H9 (cell line): Measurements from ENCODE around the gene SERPINE2. TPM values are rescaled to one million over a fixed set of nuclear protein-coding genes. Genes with fewer than 3 reads are reported as not detected.

Experiments used
- DNase-seq: peaks from one replicate; pipeline ENCODE4 v3.0.0-alpha.2; 2017
- H2AFZ ChIP-seq: one replicate; pipeline ENCODE4 v1.6.1; 2013; ENCODE audit warnings: mild to moderate bottlenecking, low read length, control low read depth, moderate library complexity
- H2AK5ac ChIP-seq: 2 replicates; pipeline ENCODE4 v1.6.1; 2013; ENCODE audit warnings: low read length, control low read depth, mixed read lengths; ENCODE audit not compliant: insufficient read length
- H2BK120ac ChIP-seq: one replicate; pipeline ENCODE4 v1.6.1; 2013; ENCODE audit warnings: low read depth, mild to moderate bottlenecking, low read length, control low read depth, inconsistent platforms; ENCODE audit not compliant: poor library complexity, severe bottlenecking
- H2BK12ac ChIP-seq: 2 replicates; pipeline ENCODE4 v1.6.1; 2013; ENCODE audit warnings: low read length, control low read depth, mixed read lengths, low read depth; ENCODE audit not compliant: insufficient read length
- H2BK15ac ChIP-seq: 2 replicates; pipeline ENCODE4 v1.6.1; 2013; ENCODE audit warnings: low read depth, low read length, control low read depth
- H2BK20ac ChIP-seq: one replicate; pipeline ENCODE4 v1.6.1; 2013; ENCODE audit warnings: low read depth, mild to moderate bottlenecking, low read length, control low read depth, inconsistent platforms; ENCODE audit not compliant: poor library complexity, severe bottlenecking
- H2BK5ac ChIP-seq: 2 replicates; pipeline ENCODE4 v1.6.1; 2013; ENCODE audit warnings: low read length, control low read depth, mixed read lengths; ENCODE audit not compliant: insufficient read length
- H3K14ac ChIP-seq: 2 replicates; pipeline ENCODE4 v1.6.1; 2013; ENCODE audit warnings: low read length, control low read depth; ENCODE audit not compliant: insufficient read depth
- H3K18ac ChIP-seq: 2 replicates; pipeline ENCODE4 v1.6.1; 2013; ENCODE audit warnings: low read depth, mild to moderate bottlenecking, mixed read lengths, low read length, control low read depth; ENCODE audit not compliant: insufficient read length
- H3K23ac ChIP-seq: 2 replicates; pipeline ENCODE4 v1.6.1; 2013; ENCODE audit warnings: low read length, control low read depth, mixed read lengths, low read depth; ENCODE audit not compliant: insufficient read length
- H3K23me2 ChIP-seq: 2 replicates; pipeline ENCODE4 v1.6.1; 2013; ENCODE audit warnings: low read depth, mild to moderate bottlenecking, mixed read lengths, low read length, control low read depth; ENCODE audit not compliant: insufficient read length, poor library complexity, severe bottlenecking
- H3K27ac ChIP-seq: 2 replicates; pipeline ENCODE4 v1.5.1; 2013; ENCODE audit warnings: low read length, control low read depth, mixed read lengths, low read depth; ENCODE audit not compliant: insufficient read length
- H3K27me3 ChIP-seq: 2 replicates; pipeline ENCODE4 v1.6.1; 2013; ENCODE audit warnings: low read length, control low read depth, inconsistent platforms; ENCODE audit not compliant: insufficient read depth
- H3K4ac ChIP-seq: 2 replicates; pipeline ENCODE4 v1.6.1; 2013; ENCODE audit warnings: low read depth, mild to moderate bottlenecking, control low read depth, inconsistent platforms, low read length, moderate library complexity
- H3K4me1 ChIP-seq: 2 replicates; pipeline ENCODE4 v1.6.1; 2013; ENCODE audit warnings: low read length, control low read depth, inconsistent platforms; ENCODE audit not compliant: insufficient read depth
- H3K4me2 ChIP-seq: 2 replicates; pipeline ENCODE4 v1.6.1; 2013; ENCODE audit warnings: low read length, control low read depth, mixed read lengths; ENCODE audit not compliant: insufficient read length, insufficient read depth
- H3K56ac ChIP-seq: 2 replicates; pipeline ENCODE4 v1.6.1; 2013; ENCODE audit warnings: low read depth, mild to moderate bottlenecking, mixed read lengths, low read length, control low read depth; ENCODE audit not compliant: insufficient read length
- H3K79me1 ChIP-seq: 2 replicates; pipeline ENCODE4 v1.6.1; 2013; ENCODE audit warnings: low read depth, mild to moderate bottlenecking, moderate library complexity, low read length, control low read depth, inconsistent platforms; ENCODE audit not compliant: insufficient read depth, poor library complexity, severe bottlenecking
- H3K79me2 ChIP-seq: 2 replicates; pipeline ENCODE4 v1.6.1; 2013; ENCODE audit warnings: low read length, control low read depth, inconsistent platforms; ENCODE audit not compliant: insufficient read depth
- H3K9ac ChIP-seq: 2 replicates; pipeline ENCODE4 v1.6.1; 2013; ENCODE audit warnings: low read length, control low read depth, mixed read lengths; ENCODE audit not compliant: insufficient read length; ENCODE audit errors: extremely low read depth
- H3K9me3 ChIP-seq: one replicate; pipeline ENCODE4 v1.6.1; 2013; ENCODE audit warnings: low read depth, low read length, inconsistent platforms; ENCODE audit not compliant: control insufficient read depth
- H3T11ph ChIP-seq: one replicate; pipeline ENCODE4 v1.6.1; 2013; ENCODE audit warnings: mild to moderate bottlenecking, low read length, control low read depth, inconsistent platforms
- H4K20me1 ChIP-seq: one replicate; pipeline ENCODE4 v1.6.1; 2013; ENCODE audit not compliant: control insufficient read depth, insufficient read length, insufficient read depth
- H4K5ac ChIP-seq: 2 replicates; pipeline ENCODE4 v1.6.1; 2013; ENCODE audit warnings: low read depth, mild to moderate bottlenecking, mixed read lengths, low read length, control low read depth; ENCODE audit not compliant: insufficient read length
- H4K8ac ChIP-seq: replicated peaks from 2 replicates; pipeline ENCODE4 v1.6.1; 2013; ENCODE audit warnings: low read length, control low read depth, mixed read lengths, low read depth; ENCODE audit not compliant: insufficient read length
- H4K91ac ChIP-seq: 2 replicates; pipeline ENCODE4 v1.6.1; 2013; ENCODE audit warnings: low read depth, mild to moderate bottlenecking, moderate library complexity, mixed read lengths, low read length, control low read depth; ENCODE audit not compliant: insufficient read length
- H3K27ac Mint-ChIP-seq, 3 experiments: 2 replicates in 2 of 3; 3 replicates in 1 of 3; pipeline ENCODE4 v1.8.0; 2020 to 2021; ENCODE audit warnings: mixed read lengths in 3 of 3, mild to moderate bottlenecking in 1 of 3, moderate library complexity in 1 of 3
- H3K27me3 Mint-ChIP-seq: 2 replicates; pipeline ENCODE4 v1.8.0; 2021; ENCODE audit warnings: low read depth, mild to moderate bottlenecking, moderate library complexity, mixed read lengths
- H3K36me3 Mint-ChIP-seq, 3 experiments: 2 replicates in 2 of 3; 3 replicates in 1 of 3; pipeline ENCODE4 v1.8.0; 2020 to 2021; ENCODE audit warnings: low read depth in 3 of 3, mixed read lengths in 3 of 3; ENCODE audit not compliant: insufficient read depth in 1 of 3
- H3K4me1 Mint-ChIP-seq, 2 experiments: 2 replicates each; pipeline ENCODE4 v1.8.0; 2020; ENCODE audit warnings: mixed read lengths in 2 of 2
- H3K4me3 Mint-ChIP-seq, 2 experiments: 2 replicates in 1 of 2; 3 replicates in 1 of 2; pipeline ENCODE4 v1.8.0; 2020 to 2021; ENCODE audit warnings: mild to moderate bottlenecking in 2 of 2, mixed read lengths in 2 of 2, moderate library complexity in 1 of 2
- H3K9me3 Mint-ChIP-seq, 2 experiments: 2 replicates in 1 of 2; 3 replicates in 1 of 2; pipeline ENCODE4 v1.8.0; 2020; ENCODE audit warnings: mild to moderate bottlenecking in 2 of 2, mixed read lengths in 2 of 2, moderate library complexity in 1 of 2
- CTCF ChIP-seq: fragments of 200-600 bp; sonication (generic); conservative IDR thresholded peaks from 3 replicates; pipeline ENCODE4 v1.8.0; 2021; ENCODE audit warnings: antibody characterized with exemption, mild to moderate bottlenecking
- WGBS: extraction: QIAGEN DNeasy Blood & Tissue Kit; methylation state at CpG from one replicate; pipeline ENCODE4 v1.1.7; 2013; ENCODE audit warnings: missing lambda C conversion rate, low lambda C conversion rate, mixed read lengths; ENCODE audit not compliant: insufficient read length; ENCODE audit errors: extremely low coverage; 5-methylcytosine and 5-hydroxymethylcytosine counted together
- total RNA-seq: library from RNA; stranded (reverse); gene quantifications from 2 replicates; pipeline ENCODE4 v1.2.1, GENCODE V29; 2021

The SERPINE2 gene
- total RNA-seq, 1 experiment from 2014 or later, result 40.0 TPM

DNA sequence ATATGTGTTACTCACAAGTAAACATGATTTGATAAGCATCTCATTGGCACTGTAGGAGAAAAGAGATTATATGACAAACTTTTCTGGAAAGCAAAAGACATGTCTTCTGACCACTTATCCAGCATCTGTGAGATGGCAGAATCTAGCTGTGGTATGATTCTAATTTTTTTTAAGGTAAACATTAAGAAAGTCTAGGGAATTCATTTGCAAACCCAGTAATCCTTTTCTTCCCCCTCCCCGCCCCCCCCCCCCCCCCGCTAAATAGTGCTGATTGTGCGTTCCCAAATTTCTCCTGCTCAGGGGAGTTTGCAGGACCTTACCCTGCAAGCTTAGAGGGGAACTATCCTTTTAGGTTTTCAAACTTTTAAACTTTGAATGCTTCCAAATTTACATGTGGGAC, 69.8 kb downstream of the SERPINE2 start:
- H3K4me1 Mint-ChIP-seq, result peaks cover 4 to 12% of the 10 kb centered on the region in 2 experiments; a peak in 3 of 4 replicates
- H3K4me1 ChIP-seq, result no peaks in the 10 kb centered on the region
- H4K91ac ChIP-seq, result no peak overlapping the region
- H3K79me1 ChIP-seq, result no peaks in the 10 kb centered on the region
- no peaks in the 10 kb centered on the region for H4K20me1 ChIP-seq
- H3K4me3 Mint-ChIP-seq, result no peak overlapping the region
- no peak overlapping the region for H3K4ac ChIP-seq
- peaks cover 9 to 24% (median 14%) of the 10 kb centered on the region in 3 experiments; a peak in 6 of 7 replicates for H3K36me3 Mint-ChIP-seq
- no peak overlapping the region for H2BK5ac ChIP-seq
- H2BK12ac ChIP-seq, result no peak overlapping the region
- DNase-seq, result no peak
- H3K27ac ChIP-seq, result no peak overlapping the region
- no peak overlapping the region for H4K5ac ChIP-seq
- WGBS, result no CpG with 5 or more reads among the region's 3 CpGs
- H3K56ac ChIP-seq, result no peak overlapping the region
- H3K27me3 Mint-ChIP-seq, result no peaks in the 10 kb centered on the region
- no peak overlapping the region for H4K8ac ChIP-seq
- no peak for TF ChIP-seq CTCF
- H2BK20ac ChIP-seq, result no peak overlapping the region
- no peaks in the 10 kb centered on the region for H3K9me3 Mint-ChIP-seq
- H2AK5ac ChIP-seq, result no peak overlapping the region
- H3K4me2 ChIP-seq, result no peak overlapping the region
- no peak overlapping the region for H3K14ac ChIP-seq
- no peak overlapping the region for H3K9ac ChIP-seq
- H3K23me2 ChIP-seq, result no peaks in the 10 kb centered on the region
- no peak overlapping the region for H2BK120ac ChIP-seq
- no peak overlapping the region for H3K23ac ChIP-seq
- H3K18ac ChIP-seq, result no peak overlapping the region
- H3K27ac Mint-ChIP-seq, result no peak overlapping the region
- no peak overlapping the region for H2BK15ac ChIP-seq
- no peaks in the 10 kb centered on the region for H3K27me3 ChIP-seq
- H2AFZ ChIP-seq, result no peak overlapping the region
- H3K9me3 ChIP-seq, result no peaks in the 10 kb centered on the region
- no peaks in the 10 kb centered on the region for H3K79me2 ChIP-seq
- H3T11ph ChIP-seq, result no peak overlapping the region
